Kidney tubule cell (primary cell): ENCODE data around the gene URAD.
A peak's percentile ranks its signal among the peaks of the same experiment; 100 is the strongest.

Experiments used
- DNase-seq: peaks from one replicate; pipeline ENCODE4 v3.0.0-alpha.2; 2018; ENCODE audit warnings: low spot score

The URAD gene

DNA sequence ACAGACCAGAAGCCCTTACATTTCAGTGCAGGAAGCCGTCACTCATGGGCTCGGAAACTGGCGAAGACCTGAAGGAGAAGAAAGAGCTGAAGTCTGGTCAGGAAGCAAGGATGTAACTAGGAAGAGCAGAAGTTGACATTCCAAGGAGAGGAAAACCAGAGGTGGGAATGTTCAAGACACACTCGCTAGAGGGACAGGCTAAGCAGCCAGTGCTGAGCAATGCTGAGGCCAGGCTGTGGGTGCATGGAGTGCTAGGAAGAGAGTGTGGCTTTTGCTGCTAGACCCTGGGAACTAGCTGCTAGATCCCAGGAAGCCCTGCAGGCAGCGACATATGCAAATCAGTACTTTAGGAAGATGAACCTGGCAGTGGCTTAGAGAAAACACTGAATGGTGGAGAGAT, 12.1 kb upstream of the URAD start:
- DNase-seq = no peak

DNA sequence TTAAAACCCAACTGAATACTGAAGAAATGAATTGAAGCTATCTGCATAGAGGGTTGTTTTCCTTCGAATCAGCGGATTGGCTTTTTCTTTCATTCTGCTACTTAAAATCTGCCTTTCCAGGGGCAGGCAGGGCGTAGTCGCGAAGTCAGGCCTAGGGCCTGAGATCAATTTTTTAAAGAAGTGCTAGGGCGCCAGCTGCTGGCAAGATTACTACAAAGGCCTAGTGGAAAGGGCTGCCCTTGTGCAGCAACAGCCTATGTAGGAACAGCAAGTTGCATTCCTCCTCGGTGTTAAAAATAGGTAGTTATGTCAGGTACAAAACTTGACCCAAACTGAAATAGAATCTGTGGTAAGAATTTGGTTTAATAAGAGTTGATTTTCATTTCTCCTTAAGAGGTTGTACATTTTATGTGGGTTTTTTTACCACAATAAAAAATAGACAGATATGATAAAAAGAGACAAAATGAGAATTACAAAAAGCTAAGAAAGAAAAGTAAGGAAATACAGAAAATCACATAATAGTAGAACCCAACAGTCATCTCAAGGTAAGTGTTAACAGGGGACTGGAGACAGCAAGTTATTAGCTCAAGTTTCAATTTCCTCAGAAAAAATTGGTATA, 9.5 kb upstream of the URAD start:
- DNase-seq = peak; percentile 59

DNA sequence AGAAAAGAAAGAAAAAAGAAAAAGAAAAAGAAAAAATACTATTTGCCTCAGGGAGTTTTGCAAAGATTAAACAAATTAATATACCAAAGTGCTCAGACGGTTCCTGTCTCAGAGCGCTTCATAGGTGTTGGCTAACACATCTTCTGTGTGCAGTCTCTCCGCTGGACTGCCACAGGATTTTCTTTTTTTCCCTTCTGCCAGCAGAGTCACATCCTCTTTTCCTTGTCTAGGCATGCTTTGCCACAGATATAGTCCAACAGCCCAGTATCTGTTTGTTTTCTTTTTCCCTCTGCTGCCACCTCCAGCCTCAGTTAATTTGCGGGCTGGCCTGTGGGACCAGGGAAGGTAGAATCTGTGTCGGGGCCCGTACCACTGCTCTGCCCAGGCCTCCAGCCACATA, 3.4 kb upstream of the URAD start:
- DNase-seq = no peak

DNA sequence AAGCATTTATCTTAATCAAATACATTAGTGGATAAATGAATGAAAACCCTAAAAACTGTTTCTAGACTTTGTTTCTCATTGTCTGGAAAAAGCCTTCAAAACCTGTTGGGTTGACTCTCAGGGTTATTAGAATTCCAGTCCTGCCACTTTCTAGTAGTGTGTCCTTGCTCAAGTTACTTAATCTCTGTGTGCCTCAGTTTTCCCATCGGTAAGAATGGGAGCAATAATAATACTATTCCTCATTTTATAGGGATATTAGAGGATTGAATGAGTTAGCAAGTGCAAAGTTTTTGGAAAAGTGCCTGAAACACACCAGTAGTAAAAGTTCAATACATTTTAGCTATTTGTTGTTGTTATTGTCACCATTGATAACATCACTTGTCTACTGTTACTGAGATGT, 2.9 kb downstream of the URAD start:
- no peak for DNase-seq

DNA sequence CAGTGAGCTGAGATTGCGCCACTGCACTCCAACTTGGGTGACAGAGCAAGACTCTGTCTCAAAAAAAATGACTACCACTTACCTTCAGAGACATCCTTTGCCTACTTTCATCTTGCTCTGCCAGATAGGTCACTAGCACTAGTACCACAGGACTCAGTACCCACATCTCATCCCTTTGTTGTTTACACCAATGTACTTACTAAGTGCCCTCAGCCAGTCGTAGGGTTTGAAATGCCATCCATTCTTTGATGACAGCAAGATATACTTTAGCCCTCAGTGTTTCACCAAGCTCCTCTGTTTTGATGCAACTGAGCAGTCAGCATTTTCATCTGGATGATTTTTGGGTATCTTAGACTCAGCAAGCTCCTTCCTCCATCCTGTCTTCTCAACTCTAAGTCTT, 6.1 kb downstream of the URAD start:
- no peak for DNase-seq

DNA sequence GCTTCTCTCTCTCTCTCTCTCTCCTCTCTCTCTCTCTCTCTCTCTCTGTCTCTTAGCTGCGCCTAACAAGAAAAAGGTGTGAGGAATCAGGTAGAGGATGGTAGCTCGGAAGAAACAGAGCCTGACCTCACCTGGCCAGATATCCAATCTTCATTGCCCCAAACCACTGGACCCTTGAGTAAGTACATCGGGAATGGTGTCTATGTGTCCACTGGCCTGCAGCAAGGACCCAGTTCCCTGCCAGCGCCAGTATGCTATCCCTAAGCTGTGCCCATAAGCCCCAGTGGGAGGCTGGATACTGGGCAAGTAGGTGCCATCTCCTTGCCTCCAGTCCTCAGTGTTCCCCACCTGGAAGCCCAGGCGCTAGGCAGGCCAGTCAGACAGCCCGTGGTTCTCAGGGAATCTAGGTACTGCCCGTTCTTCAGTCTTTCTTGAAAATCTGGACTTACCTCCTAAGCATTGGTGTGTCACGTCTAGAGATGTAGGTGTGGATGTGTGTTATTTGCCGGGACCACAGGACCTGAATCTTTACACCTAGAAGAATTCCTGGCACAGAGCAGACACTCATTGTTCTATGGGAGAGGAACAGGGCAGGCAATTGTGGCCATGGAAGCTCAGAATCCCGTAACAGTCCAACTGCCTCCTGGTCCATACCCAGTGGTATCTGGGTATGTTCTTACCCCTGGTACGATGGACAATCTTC, 7.3 kb downstream of the URAD start:
- DNase-seq = no peak

DNA sequence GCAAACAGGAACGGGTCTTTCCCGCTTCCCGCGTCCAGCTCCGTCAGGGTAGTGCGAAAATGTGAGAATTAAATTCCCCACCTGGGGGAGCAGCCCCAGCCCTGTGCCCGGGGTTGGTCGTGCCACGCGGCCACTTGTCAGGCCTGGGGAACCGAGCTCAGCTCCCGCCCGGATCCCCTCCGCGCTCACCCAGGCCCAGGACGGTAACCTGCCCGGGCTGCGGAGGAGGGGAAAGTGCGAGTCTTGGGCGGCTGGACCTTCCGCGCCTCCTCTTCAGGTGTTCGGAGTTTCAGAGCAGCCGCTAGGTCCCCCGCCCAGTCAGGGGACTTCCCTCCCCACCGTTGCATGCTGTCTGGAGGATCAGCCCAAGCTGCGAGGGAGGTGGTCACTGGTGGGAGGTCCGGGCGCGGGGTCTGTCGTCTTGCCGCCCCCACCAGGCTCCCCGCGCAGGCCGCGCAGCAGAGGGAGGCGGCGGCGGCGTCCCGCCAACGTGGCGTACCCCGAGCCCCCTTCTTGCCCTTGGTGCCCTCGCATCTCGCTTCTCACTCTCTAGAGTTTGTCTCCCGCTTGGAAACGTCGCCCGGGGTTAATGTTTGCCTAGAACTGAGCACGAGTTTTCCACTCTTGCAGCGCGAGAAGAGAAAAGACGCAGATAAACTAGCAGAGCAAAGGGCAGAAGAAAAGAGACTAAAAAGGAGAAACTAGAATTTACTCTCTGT, 8.1 kb downstream of the URAD start:
- no peak for DNase-seq

DNA sequence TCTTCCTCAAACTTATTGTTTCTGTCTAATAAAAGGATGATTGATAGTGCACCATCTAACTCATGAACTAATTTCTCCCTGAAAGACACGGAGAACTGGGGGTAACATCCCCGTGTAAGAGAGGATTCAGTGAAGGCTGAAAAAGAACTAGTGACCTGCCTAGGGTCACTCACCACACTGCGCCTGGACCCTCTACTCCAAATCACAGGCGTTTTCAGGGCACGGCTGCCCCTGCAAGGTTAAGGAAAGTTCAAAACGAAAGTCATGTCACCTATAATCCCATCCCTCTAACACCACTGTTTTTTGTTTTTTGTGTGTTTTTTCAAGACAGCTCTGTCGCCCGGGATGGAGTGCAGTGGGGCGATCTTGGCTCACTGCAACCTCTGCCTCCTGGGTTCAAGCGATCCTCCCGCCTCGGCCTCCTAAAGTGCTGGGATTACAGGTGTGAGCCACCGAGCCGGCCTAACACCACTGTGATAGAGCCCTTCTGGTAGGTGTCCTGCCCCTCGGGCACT, 8.7 kb downstream of the URAD start:
- no peak for DNase-seq

DNA sequence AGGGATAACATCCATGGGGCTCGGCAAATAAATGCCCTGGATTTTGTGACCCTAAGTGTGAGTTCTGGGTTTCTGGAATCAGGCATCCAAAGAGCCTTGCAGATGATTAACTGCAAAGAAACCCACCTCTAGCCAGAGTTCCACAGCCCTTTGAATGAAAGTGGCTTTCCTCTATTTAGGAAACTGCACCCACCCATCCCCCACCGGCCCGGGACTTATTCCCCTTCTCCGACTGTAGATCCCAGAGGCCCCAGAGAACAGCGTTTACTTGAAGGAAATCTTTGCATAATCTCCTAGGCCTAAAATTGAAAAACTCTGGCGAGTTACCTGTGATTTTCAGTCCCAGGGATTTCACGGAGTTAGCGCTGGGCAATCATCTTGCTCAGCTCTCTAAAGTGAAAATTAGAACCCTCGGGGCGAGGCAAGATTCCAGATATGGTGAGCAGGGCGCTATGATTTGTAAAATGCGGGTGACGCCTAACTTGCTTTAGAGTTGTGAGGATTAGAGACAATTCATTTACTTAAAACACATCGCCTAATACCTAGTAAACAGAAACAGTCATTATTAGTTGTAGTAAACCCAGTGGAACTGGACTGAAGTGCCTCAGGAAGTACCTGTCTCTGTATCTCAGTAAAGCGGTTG, 9.4 kb downstream of the URAD start:
- no peak for DNase-seq

DNA sequence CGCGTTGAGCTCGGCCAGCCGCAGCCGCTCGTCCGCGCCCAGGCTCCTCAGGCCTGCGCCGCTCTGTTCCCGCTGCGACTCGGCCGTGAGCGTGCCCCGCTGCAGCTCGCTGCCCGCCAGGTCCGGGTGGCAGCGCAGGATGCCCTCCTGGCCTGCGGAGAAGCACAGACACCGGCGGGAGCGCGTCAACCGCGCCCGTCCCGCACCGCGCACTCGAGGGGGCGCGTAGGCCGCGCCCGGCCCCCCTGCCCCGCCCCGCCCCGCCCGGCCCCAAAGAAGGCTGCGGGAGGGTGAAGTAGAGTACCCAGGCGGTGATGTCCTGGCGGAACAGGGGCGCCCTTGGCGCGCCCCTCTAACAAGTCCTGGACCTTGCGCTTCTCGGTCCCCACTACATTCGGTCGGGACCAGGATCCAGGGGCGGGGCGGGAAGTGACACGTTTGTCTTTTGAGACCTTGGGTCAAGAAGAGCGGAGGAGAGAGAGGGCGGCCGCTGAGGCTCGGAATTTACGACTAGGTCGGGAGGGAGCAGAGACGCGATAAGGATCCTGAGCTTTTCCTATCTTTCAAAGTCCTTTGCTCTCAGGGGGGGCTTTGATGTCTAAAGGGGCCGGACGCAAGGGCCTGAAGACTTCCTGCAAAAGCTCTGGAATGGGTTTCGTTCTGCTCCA, 10.1 kb downstream of the URAD start:
- DNase-seq = no peak

DNA sequence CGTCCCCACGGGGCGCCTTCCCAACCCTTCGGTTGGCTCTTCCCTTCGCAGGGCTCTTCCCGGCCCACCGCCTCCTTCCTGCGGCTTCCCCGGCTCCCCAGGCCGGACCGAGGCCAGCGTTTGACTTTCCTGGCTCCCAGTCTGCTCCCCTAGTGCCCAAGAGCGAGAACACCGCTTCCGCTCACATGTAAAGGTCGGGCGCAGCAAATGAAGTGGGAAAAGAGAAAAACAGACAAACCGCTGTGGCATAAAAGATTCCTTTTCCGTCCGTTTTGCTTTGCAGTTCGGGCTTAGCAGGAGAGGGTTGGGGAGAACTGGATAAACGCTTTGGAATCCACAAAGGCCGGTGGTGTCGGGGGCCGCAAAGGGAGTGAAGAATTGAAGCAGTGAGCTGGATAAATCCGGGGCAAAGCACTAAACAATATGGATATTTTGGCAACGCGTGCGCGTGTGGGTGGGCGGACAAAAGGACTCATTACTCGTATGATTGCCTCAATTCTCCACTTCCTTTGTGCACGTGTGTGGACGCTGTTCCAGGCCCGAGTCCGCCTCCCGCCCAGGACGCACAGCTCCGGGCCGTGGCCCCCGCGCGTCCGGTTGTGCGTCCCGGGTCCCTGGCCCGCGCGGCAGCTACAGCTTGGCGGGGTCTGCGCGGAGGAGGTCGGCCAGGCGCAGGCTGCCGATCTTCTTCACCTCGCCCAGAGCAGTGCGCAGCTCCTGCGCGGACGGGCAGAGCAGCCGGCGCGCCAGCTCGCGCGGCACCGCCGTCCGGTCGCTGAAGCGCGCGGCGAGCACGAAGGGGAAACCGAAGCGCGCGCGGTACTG, 10.8 kb downstream of the URAD start:
- no peak for DNase-seq

DNA sequence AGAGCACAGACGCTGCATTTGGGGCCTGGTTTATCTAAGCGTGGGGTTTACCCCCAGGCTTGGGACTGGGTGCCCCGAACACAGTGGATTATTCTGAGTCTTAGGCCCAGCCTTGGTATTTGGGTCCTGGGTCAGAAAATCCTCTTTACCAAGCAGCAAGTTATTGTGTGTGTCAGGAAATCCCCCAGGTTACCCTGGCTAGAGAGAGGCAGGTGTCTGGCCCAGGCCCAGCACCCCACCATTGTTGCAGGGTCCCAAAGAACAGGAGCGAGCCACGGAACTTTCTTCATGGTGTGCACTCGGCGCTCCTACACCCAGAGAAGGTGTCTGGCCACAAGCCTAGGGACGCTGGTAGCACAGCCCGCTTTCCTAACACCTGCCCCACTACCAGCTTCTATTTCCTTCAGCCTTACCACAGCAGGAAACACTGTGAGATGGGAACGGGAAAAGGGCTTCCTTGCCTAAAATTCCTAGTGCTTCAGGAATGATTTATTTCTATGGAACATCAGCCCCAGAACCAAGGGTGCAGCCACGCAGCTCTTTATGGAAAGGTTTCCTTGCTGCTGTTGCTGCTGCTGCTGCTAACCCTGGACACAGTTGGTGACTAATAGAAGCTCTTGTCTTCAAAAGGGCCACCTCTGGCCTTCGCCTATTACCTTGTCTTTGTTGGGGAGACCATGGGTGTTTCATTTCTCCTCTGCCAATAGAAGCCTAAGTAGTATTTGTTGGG, 12.0 kb downstream of the URAD start:
- no peak for DNase-seq

DNA sequence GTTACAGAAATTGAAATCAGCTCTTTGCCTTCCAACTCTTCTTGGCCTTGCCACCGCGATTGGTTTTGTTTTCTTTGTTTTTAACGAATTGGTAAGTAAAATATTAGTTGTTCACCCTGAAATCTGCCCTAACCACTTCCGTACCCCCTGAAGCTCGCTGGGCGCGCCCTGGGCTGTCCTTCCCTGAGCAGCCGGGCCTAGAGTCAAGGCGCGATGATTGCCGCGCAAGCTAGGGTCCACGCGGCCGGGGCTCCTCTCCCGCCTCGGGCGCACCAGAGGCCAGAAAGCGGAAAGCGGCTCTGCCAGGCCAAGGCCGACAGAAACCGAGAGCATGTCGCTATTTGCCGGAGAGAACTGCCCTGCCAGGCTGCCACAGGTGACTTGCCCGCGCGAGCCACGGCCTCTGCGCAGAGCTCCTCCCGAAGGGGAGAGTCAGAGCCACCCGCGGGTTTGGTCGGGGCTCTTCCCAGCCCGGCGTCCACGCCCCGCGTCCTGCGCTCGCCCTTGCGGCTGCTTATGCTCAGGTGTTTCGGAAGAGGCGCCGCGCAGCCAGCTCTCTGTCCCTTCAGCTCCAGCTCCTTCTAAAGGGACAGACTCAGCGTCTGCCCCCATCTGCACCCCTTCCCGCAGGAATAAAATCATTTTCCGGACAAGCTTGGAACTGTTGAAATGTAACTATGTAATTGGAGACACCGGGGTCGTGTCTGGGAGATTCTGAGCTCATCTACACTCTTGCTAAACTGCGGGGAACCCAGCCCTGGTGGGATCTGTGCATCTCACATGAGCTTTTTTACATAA, 12.7 kb downstream of the URAD start:
- DNase-seq = no peak

DNA sequence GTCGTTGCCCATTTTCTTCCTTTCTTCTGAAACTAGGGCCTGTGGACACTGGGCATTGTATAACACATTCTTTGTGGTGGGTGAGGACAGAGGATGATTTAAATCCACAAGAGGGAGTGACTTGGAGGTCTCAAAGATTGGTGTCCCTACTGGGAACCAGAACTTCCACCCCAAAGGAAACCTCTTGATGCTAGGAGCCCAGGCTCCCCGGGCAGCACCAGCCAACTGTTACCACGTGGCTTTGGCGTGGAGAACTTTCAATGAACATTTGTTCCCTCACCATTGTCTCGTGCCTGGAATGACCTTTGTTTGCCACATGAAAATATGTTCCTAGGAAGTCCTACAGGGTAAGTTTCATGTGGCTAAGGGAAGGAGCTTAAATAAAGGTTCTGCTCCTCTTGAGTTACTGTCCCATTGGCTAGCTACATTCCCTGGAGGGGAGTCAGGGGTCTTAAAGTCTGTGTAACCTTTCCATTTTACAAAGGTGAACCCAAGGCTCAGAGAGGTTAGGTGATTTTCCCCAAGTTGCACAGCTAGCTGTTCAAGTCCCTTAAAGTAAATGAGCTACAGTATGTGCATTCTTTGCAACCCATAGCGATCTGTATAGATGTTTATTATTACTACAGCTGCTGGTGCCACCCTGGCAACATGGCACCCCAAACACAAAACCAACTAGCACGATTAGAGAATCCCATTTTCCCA, 14.4 kb downstream of the URAD start:
- DNase-seq = no peak

DNA sequence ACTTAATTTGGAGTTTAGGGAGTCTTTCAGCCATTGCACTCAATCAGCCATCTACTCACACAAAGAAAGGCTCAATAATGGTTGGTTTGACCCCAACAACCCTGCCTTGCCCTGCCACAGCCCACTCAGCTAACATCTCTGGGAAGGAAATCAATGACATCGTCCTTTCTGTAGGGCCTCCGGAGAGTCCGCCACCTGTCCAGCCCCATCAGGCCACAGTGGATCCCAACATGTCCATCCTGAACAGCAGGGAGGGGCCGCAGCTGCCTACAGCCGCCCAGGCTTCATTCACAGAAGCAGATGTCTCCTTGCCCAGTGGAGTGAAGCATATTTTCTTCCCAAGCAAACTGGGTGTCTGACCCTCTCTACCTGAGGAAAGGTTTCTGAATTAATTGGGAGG, 15.2 kb downstream of the URAD start:
- no peak for DNase-seq

DNA sequence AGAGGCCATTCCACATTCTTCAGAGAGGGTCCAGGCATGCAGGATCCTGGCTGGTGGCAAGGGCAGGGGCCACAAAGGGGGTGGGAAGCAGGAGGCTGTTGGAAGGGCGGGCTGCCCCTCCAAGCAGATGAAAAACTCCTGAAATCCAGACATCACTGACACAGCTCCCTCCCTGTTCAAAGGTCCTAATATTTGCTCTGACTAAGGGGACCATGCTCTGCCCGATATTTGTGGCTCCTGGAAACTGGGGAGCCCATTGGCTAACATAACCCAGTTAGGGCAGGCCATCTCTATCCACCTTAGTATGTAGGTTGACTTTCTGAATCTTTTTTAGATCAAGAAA, 16.0 kb downstream of the URAD start:
- no peak for DNase-seq

DNA sequence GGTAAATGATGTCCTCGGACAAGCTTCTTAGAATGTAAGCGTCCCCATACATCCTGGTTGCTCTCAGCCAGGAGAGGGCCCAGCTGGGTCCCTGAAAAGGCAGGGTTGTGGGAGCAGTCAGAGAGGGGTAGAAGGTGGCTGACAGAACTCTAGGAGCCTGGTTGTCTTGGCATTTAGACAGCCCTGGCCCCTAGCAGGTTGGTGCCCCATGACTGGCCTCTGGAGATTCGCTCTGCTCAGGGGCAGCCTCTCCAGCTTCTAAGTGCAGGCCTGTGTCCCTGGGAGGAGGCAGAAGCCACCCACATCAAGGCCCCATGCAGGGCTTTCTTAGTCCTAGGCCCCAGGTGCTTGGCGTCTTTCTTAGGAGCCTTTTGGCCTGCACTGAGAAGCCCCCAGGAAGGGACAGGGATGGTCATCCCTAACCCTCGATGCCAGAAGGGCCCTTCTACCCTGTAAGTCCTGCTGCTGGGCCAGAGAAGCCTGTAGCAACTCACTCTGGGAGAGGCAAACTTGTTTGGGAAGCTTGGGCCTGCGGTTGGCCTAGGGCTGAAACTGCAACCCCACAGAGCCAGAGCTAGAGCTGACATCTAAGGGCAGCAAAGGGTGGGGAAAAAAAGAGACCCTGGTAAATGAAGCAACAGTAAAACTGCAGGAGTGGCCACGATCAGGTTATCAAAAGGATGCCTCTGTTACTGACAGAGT, 16.6 kb downstream of the URAD start:
- no peak for DNase-seq

DNA sequence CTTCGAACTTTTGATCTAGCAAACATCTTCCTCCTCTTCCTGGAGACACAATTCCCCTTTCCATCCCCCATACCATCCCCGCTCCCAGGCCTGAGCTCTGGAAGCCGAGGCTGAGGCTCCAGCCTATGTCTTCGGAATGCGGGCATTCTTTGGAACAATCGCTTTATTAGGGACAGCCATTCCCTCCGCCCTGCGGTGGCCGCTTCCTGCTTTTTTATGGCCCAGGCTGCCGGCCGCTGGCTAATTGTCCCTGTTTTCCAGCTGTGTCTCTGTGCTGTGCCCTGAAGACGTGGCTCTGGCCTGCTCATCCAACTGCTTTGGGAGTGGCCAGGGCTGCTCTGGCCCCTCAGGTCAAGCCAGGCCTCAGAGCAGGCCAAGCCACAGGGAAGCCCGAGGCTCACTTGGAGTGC, 17.3 kb downstream of the URAD start:
- no peak for DNase-seq
